HT-29 (cell line): ENCODE results near the gene SEMA5B. TPM values are rescaled to one million over a fixed set of nuclear protein-coding genes. Genes with fewer than 3 reads are reported as not detected.
A peak's percentile ranks its signal among the peaks of the same experiment; 100 is the strongest.

ENCODE experiments used
- DNase-seq: peaks from one replicate; pipeline ENCODE4 v3.0.0-alpha.2; 2015; ENCODE audit warnings: low spot score
- total RNA-seq: library from RNA; depleted of rRNA; stranded (reverse); fragments of >200 nt; shearing (Covaris generic); gene quantifications from 2 replicates; pipeline ENCODE4 v1.2.3, GENCODE V29; 2014

SEMA5B gene
- total RNA-seq, 1 experiment from 2014 or later = not detected

GRCh38 chr3:122973893-122974615 lies 53.5 kb downstream of the SEMA5B start:
- DNase-seq = no peak

DNA sequence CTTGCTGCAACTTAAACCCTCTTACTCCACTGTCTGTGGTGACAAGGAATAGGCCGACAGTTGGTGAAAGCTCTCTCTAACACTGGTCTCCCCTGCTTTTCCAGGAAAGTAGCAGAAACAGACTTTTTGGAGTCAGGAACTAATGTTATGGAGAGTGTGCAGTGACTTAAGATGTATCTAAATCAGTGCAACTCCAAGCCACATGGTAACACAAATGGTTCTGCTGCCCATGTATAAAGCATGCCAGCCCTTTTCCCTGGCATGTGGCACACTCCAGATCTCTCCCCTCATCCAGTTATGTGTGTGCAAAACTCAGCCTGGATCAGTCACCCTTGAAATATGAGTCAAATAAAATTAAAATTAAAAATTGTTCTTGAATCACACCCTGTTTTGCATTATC lies 55.4 kb downstream of the SEMA5B start:
- DNase-seq = no peak

GRCh38 chr3:122969585-122970469 lies 57.7 kb downstream of the SEMA5B start:
- no peak for DNase-seq

DNA sequence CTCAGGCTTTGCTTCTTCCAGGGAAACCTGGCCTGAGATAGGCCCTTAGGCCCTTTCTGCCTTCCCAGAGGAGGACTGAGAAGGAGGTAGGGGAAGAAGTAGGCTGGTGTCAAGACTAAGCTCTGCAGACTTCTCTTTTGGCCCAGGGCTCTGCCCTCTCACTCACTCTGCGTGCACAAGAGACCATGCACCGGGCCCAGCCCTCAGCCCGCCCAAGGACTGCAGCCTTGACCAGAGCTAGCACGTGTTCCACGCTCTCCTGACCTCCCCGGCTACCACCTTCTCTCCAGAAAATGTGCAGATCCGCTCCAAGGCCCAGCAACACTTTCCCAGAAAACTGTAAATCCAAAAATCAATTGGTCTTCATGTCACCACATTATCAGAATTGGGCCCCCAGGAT lies 59.8 kb downstream of the SEMA5B start:
- no peak for DNase-seq

- no peak for DNase-seq
Measured at GRCh38 chr3:122967356-122967755, 60.2 kb downstream of the SEMA5B start.

DNA sequence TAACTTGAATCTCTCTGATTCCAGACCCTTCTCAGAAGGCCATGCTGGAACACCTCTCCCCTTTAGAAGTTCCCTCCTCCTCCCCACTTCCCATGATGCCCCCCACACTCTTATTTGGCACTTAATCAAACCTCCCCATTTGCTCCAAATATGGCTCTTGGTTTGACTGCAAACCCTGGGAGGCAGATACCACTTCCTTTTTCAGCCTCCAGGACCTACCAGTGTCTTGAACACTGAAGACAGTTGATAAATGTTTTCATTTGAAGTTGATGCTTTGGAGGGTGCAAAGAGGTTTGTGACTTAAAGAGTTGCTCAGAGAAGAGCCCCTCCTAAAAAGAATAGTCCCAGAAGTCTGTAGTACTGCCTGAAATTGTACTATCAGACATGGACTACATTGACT lies 61.5 kb downstream of the SEMA5B start:
- DNase-seq = no peak

GRCh38 chr3:122964811-122965210 lies 62.8 kb downstream of the SEMA5B start:
- DNase-seq = no peak

GRCh38 chr3:122962149-122962548 lies 65.4 kb downstream of the SEMA5B start:
- no peak for DNase-seq

DNA sequence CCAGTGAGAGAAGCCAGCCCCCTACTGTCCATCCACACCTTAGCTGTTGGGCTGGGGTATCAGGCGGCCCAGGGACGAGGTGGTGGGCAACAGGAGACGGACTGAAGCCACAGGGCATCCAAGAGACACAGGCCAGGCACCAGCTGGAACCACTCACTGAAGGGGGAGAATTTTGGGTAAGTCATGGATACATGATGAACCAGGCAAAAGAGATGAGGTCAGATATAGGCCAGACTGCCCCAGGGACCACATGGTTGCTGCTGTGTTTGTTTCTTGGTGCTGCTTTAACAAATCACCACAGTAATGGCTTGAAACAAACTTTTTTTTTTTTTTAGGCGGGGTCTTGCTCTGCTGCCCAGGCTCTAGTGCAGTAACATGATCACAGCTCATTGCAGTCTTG lies 66.4 kb downstream of the SEMA5B start:
- DNase-seq = no peak

DNA sequence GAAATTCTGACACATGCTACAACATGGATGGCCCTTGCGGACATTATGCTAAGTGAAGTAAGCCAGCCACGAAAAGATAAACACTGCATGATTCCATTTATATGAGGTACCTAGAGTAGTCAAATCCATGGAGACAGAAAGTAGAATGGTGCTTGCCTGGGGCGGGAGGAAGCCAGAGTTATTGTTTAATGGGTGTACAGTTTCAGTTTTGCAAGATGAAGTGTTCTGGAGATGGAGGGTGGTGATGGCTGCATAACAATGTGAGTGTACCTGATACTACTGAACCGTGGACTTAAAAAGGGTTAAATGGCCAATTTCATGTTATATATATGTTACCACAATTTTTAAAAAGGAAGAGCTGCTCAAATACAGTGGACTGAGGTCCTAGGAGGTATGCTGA lies 66.9 kb downstream of the SEMA5B start:
- DNase-seq = no peak

DNA sequence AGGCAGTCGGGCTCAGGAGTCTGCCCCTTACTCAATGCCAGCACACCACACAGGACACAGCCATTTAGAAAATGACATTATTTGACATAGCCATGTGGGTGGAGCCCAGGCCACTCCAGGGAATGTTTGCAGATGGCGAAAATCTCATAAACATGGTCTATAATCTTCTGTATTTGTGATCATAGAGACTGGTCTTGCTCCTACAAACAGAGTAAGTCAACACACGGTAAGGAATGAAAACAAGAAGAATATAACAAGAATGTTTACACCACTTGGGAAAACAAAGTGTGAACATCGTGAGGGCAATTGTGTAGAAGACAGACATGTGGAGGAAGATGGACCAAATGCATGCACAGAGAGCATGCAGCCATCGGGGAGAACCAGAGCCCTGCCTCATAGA lies 68.2 kb downstream of the SEMA5B start:
- no peak for DNase-seq

- DNase-seq = no peak
Measured at GRCh38 chr3:122957707-122958689, 69.6 kb downstream of the SEMA5B start.

DNA sequence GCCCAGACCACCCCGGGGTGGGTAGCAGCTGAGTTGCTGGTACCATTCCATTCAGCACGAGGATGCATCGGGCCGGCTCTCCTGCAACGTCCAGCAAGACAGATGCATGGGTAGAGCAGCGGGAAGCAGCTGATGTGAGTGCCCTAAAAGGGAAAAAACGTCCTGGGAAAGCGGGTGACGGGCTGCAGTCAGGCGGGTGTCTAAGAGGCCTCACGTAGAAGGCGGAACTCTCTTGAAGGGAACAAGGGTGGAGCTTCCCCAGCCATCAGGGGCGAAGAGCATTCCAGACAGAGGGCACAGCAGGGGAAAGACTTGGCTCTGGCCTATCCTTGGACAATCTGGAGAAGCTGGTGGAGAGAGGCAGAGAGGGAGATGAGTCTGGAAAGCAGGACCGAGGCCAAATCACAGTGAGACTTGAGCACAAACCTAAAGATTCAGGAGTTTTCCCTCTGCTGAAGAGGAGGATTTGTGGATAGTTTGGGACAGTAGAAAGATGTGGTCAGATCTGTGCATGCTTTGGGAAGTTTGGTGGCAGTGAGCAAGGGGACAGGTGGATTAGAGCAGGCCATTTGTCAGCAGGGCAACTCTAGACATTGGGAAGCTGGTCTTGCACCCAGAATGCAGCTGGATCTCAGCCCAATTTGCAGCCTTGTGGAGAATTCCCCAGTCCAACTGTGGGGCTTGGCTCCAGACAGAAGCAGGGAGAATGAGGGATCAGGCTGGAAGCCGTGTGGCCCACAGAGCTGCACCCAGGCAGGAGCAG lies 70.7 kb downstream of the SEMA5B start:
- peak; percentile 57 for DNase-seq

DNA sequence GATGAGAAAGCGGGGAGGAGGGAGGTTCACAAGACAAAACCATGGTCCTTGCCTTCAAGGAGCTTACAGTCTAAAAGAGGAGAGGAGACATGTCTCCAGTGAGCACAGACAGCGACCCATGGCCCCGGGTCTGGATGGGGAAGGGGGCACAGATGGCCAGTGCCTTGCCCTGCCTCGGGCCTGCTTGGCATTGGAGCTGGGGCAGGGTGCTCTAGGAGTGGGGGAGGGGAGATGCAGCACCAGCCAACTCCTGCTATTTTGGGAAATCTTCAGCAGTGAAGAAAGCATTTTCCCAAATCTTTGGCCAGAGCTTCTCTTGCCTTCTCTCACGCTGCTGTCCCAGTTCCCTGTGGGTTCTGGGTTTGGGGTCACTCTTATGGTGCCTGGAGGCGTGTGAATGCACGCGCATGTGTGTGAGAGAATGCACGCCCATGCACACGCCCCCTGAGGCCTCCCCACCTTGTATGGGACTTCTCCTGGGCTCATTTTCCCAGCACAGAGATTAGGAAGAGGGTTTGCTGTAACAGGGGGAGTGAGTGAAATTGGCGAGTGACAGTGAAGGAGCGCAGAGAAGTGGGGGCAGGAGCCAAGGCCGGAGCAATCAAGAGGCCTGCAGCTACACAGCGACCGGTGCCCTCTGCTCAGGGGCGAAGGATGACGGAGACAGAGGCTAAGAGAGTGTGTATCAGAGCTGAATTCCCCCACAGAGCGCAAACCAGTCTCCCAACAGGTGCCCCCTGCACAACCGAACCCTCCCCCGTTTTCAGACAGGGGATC lies 71.5 kb downstream of the SEMA5B start:
- DNase-seq = no peak

GRCh38 chr3:122952520-122952919 lies 75.0 kb downstream of the SEMA5B start:
- peak; percentile 61 for DNase-seq

DNA sequence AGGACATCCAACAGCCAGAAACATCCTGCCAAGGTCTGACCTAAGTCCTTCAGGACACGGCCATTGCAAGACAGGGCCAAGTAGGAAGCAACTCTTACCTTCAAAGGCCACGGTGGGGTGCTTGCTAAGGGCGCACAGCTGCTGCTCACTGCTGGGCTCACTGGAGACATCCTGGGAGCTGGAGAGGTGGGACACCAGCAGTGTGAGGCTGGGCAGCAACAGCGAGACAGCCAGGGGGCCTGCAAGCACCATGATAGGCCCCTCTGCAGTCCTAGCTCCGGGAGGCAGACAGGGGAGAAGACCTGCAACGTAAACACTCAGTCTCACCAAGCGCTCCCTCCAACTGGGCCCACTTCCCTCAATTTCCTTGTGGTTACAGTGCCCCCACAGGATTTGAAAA lies 79.2 kb downstream of the SEMA5B start:
- no peak for DNase-seq

DNA sequence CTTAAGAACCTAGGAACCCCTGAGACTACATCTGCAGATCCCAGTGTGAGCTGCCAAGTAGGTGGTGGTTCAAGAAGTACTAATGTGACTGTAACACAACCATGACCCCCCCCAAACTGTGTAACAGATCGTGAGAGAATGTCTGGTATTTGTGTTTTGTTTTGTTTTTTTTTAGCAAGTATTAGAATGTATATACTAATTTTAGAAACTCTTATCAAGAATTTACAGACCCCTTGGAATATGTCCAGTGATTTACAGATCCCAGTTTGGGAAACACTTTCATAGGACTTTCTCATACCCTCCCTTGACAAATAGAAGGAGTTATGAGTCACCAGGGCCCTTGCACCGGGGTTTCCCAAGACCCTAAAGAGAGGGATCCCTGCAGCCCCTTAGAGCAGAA lies 79.8 kb downstream of the SEMA5B start:
- DNase-seq = peak; percentile 15

DNA sequence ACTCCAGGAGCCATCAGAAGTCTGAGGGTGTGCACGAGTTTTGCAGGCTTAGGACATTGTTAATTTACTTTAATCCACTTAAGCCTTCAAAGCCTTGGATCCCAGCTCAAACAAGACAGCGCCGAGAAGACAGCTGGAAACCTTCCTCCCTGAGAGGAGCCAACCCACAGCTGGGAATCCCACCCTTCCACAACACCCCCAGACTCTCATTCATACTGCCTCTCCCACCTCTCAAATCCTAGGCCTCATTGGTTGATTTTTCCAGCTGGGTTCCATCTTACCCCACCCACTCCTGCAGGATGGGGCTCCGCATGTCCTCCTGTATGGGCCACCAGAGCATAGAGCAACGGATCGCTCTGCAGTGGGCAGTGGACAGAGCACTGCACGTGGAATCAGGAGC lies 80.4 kb downstream of the SEMA5B start:
- no peak for DNase-seq

GRCh38 chr3:122946185-122946584 lies 81.4 kb downstream of the SEMA5B start:
- no peak for DNase-seq

GRCh38 chr3:122945230-122945629 lies 82.3 kb downstream of the SEMA5B start:
- no peak for DNase-seq
